Stimulated activated CD4-positive, alpha-beta T cell treated with anti-CD3 and anti-CD28 coated beads, Interleukin-12 subunit alpha, Interleukin-12 subunit beta, amount 100 ng/mL, for 4 hours (primary cell): Measurements from ENCODE around the gene RAD54L.
"Not testable (repeated sequence)": the region's sequence is repeated elsewhere in the genome, so short reads cannot be mapped to it uniquely, and the experiment has no call there.

ENCODE experiments used
- DNase-seq: peaks from one replicate; pipeline ENCODE4 v3.0.0-alpha.2; 2020

Gene RAD54L

GRCh38 chr1:46325285-46326076 is 77.9 kb downstream of the RAD54L start:
- DNase-seq, result not testable (repeated sequence)
